Gastrocnemius medialis (tissue), 4 donors: ENCODE results near the gene MMP11. TPM values are rescaled to one million over a fixed set of nuclear protein-coding genes. Genes with fewer than 3 reads are reported as not detected.
"Not testable (repeated sequence)": the region's sequence is repeated elsewhere in the genome, so short reads cannot be mapped to it uniquely, and the experiment has no call there.

ENCODE experiments used
- ATAC-seq, 2 donors: fragments of 150-250 bp; one replicate each; pipeline ENCODE4 v1.9.1; 2016
- DNase-seq, 2 donors: peaks; one replicate each; pipeline ENCODE4 v3.0.0-alpha.2; 2019
- H3K27ac ChIP-seq, 4 donors: fragments of 200-600 bp; sonication (generic); 1 replicate in 1 of 4; 2 replicates in 3 of 4; pipeline ENCODE4 v1.5.1; 2016 to 2018; ENCODE audit warnings: mild to moderate bottlenecking in 2 of 4, moderate library complexity in 1 of 4
- H3K27me3 ChIP-seq, 3 donors: fragments of 200-600 bp; sonication (generic) in 2 of 3; 1 replicate in 1 of 3; 2 replicates in 2 of 3; pipeline versions ENCODE4 v1.5.1 to v1.6.0; 2016 to 2019; ENCODE audit warnings: mild to moderate bottlenecking in 1 of 3, moderate library complexity in 1 of 3
- H3K36me3 ChIP-seq, 2 donors: fragments of 200-600 bp; sonication (generic) in 1 of 2; one replicate each; pipeline ENCODE4 v1.5.1; 2017 to 2018
- H3K4me1 ChIP-seq, 2 donors: fragments of 200-600 bp; sonication (generic) in 1 of 2; one replicate each; pipeline ENCODE4 v1.5.1; 2016 to 2017; ENCODE audit warnings: mild to moderate bottlenecking in 2 of 2
- H3K4me3 ChIP-seq, 4 donors: fragments of 200-600 bp; sonication (generic) in 3 of 4; 1 replicate in 1 of 4; 2 replicates in 3 of 4; pipeline ENCODE4 v1.5.1; 2016 to 2019; ENCODE audit warnings: mild to moderate bottlenecking in 2 of 4
- H3K9me3 ChIP-seq, 3 donors: fragments of 200-600 bp; sonication (generic) in 2 of 3; 1 replicate in 1 of 3; 2 replicates in 2 of 3; pipeline ENCODE4 v1.5.1; 2016 to 2019
- CTCF ChIP-seq, 5 experiments: fragments of 450-650 bp in 3 of 5; fragments of 200-600 bp in 2 of 5; sonication (generic) in 2 of 5; IDR thresholded peaks in 4 of 5; conservative IDR thresholded peaks in 1 of 5; 1 replicate in 4 of 5; 2 replicates in 1 of 5; pipeline ENCODE4 v1.5.1; 2016 to 2019; ENCODE audit warnings: antibody characterized with exemption in 5 of 5, mild to moderate bottlenecking in 3 of 5, moderate library complexity in 3 of 5
- POLR2A ChIP-seq, 2 donors: fragments of 450-650 bp; IDR thresholded peaks; one replicate each; pipeline ENCODE4 v1.6.1; 2017; ENCODE audit warnings: antibody characterized with exemption in 2 of 2, mild to moderate bottlenecking in 2 of 2, moderate library complexity in 2 of 2
- in situ Hi-C, 4 donors: fragments of 200-750 bp; cut with MboI; loops; one replicate each; pipeline versions ENCODE4 v1.15.0 to v1.8.0; 2017; ENCODE audit warnings: low sequenced_read_pairs in 4 of 4
- intact Hi-C: fragments of 100-400 bp; cut with DNase I; formaldehyde crosslinking; loops from one replicate; pipeline ENCODE4 v1.15.1; 2023; ENCODE audit warnings: low total_unique reads
- total RNA-seq, 4 donors: library from RNA; depleted of rRNA; stranded (reverse); fragments of >200 nt; gene quantifications; one replicate each; pipeline versions ENCODE4 v1.1.0 to v1.2.3, GENCODE V29; 2016

The MMP11 gene
- total RNA-seq, result 1 to 10 TPM in 2 of 4 donors, under 1 TPM in 1, not detected in 1; 0.91 to 3.6 (median 1.4) TPM

- Histone ChIP-seq H3K4me3 (peak within 1 kb of the TSS; percentile 37 to 62 (median 54)), H3K27ac (peak within 1 kb of the TSS in 3 of 4 donors; percentile 45 to 51 (median 47)), H3K36me3 (no peaks in the 10 kb centered on the region), H3K4me1 (peaks cover 11 to 16% of the 10 kb centered on the region in 2 donors), H3K27me3 (no peaks in the 10 kb centered on the region), H3K9me3 (no peaks in the 10 kb centered on the region)
- TF ChIP-seq POLR2A (IDR thresholded peaks at IDR 0.05) (no peak), CTCF (IDR thresholded peaks at IDR 0.05 in 4 of 5, conservative IDR thresholded peaks at IDR 0.05 in 1 of 5) (no peak)
- no peak for ATAC-seq
- intact Hi-C loops, result no loop called here
- no peak for DNase-seq
- in situ Hi-C loops, result loop anchor here in 3 of 4 donors (5.0 to 10.0 kb wide), 3 partner anchors 72 to 79 kb away; no protein-coding TSS in a partner anchor
These were observed at the start of gene MMP11 for GRCh38 chr22:23772649-23773473. MMP11 (plus strand) TSS chr22:23772849; CDS start chr22:23772871, 22 bp downstream.

GRCh38 chr22:23728108-23728507, 44.5 kb upstream of the MMP11 start:
- H3K36me3 ChIP-seq, H3K27ac ChIP-seq, intact Hi-C loops, H3K9me3 ChIP-seq, in situ Hi-C loops, H3K27me3 ChIP-seq, H3K4me1 ChIP-seq, H3K4me3 ChIP-seq, DNase-seq, ATAC-seq: not testable (repeated sequence)

DNA sequence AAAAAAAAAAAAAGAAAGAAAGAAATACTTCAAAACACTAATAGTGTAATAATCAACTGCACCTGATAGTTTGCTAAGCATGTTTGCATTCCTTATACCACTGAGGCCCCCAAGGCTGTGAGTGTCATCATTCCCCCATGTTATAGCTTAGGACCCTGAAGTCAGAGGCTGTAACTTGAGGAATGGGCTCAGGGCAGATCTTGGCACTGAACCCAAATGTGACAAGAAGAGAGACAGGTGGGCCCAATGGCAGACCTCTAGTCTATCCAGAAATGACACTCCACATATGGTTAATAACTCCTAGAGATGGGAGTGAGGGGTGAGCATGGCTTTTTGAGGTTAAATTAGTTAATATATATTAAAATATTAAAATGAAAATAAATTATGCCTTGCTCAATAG, 35.0 kb upstream of the MMP11 start:
- no peaks in the 10 kb centered on the region for H3K9me3 ChIP-seq
- H3K4me1 ChIP-seq, result peaks cover 9 to 12% of the 10 kb centered on the region in 2 donors
- in situ Hi-C loops (no loop called here), intact Hi-C loops (no loop called here)
- TF ChIP-seq CTCF (IDR thresholded peaks at IDR 0.05 in 4 of 5, conservative IDR thresholded peaks at IDR 0.05 in 1 of 5) (no peak), POLR2A (IDR thresholded peaks at IDR 0.05) (no peak)
- no peak overlapping the region for H3K4me3 ChIP-seq
- no peak for ATAC-seq
- H3K36me3 ChIP-seq, result no peaks in the 10 kb centered on the region
- no peak for DNase-seq
- no peak overlapping the region for H3K27ac ChIP-seq
- H3K27me3 ChIP-seq, result no peaks in the 10 kb centered on the region

DNA sequence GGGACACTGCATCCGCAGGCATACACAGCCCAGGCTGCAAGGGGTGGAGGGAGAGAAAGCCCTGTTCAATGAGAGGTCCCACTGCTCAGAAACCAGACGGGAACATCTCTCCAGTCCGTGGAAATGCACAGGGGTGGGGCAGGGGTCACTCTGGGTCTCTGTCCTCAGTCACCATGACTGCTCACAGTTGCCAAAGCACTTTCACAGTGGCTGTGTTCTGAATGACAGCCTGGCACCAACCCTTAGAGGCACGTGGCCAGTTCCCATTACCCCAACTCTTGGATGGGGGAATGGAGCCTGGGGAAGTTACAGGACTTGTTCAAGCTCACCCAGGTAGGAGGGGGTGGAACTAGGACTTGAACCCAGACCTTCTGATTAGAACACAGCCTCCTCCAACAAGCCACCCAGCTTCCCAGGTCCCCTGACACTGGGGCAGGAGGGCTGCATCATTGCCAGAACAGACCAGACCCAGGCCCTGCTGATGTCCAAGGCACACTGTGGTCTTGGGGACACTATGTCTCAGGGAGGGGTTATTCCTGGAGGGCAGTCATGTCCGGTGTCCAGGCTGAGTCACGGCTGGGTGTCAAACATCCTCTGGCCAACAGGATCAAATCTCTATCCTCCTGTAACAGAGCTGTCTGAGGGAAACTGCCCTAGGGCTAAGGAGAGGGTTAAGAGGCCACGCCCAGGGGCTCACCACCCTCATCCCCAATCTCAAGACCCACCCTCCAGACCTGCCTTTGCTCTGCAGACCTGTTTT, 30.0 kb upstream of the MMP11 start:
- peak; percentile 86 to 94 for ATAC-seq
- Histone ChIP-seq H3K4me3 (peak overlapping the region in 1 of 4 donors; percentile 22), H3K27me3 (no peaks in the 10 kb centered on the region), H3K4me1 (peaks cover 18 to 23% of the 10 kb centered on the region in 2 donors), H3K9me3 (no peaks in the 10 kb centered on the region), H3K36me3 (peaks cover 0 to 22% of the 10 kb centered on the region in 2 donors), H3K27ac (peak overlapping the region; percentile 79 to 96 (median 86))
- DNase-seq, result peak; percentile 94 to 96
- intact Hi-C loops, result loop anchor here (2.0 kb wide), 2 partner anchors 58 to 86 kb away; no protein-coding TSS in a partner anchor
- in situ Hi-C loops, result no loop called here
- peak; percentile 25 to 46 for TF ChIP-seq POLR2A (IDR thresholded peaks at IDR 0.05)
- TF ChIP-seq CTCF (IDR thresholded peaks at IDR 0.05 in 4 of 5, conservative IDR thresholded peaks at IDR 0.05 in 1 of 5), result no peak

GRCh38 chr22:23743303-23743705, 29.3 kb upstream of the MMP11 start:
- Histone ChIP-seq H3K27me3 (no peaks in the 10 kb centered on the region), H3K4me3 (peak overlapping the region in 1 of 4 donors; percentile 22), H3K9me3 (no peaks in the 10 kb centered on the region), H3K27ac (peak overlapping the region; percentile 79 to 96 (median 86)), H3K36me3 (peaks cover 0 to 22% of the 10 kb centered on the region in 2 donors), H3K4me1 (peaks cover 18 to 23% of the 10 kb centered on the region in 2 donors)
- ATAC-seq (peak; percentile 43 to 66), DNase-seq (peak; percentile 61 to 93)
- in situ Hi-C loops, result no loop called here
- intact Hi-C loops, result loop anchor here (2.0 kb wide), 2 partner anchors 59 to 85 kb away; no protein-coding TSS in a partner anchor
- no peak for TF ChIP-seq POLR2A (IDR thresholded peaks at IDR 0.05)
- no peak for TF ChIP-seq CTCF (IDR thresholded peaks at IDR 0.05 in 4 of 5, conservative IDR thresholded peaks at IDR 0.05 in 1 of 5)
